ENCODE data around the gene PSMD1.

Gene PSMD1

GRCh38 chr2:231199219-231199618 lies 142.6 kb downstream of the PSMD1 start:
- DNase-seq: no peak
- H3K4me1 ChIP-seq: no peaks in the 10 kb centered on the region

GRCh38 chr2:231200805-231201474 lies 144.3 kb downstream of the PSMD1 start:
- Histone ChIP-seq H3K36me3 (peaks cover 11% of the 10 kb centered on the region), H3K27me3 (no peaks in the 10 kb centered on the region), H3K4me3 (ENCODE audit: low read depth, low read length) (no peak overlapping the region), H3K9me3 (no peaks in the 10 kb centered on the region), H3K4me1 (no peaks in the 10 kb centered on the region)
- no peak for TF ChIP-seq CTCF (IDR thresholded peaks at IDR 0.05; ENCODE audit: low read depth, low read length)
- DNase-seq: no peak

More at GRCh38 chr2:231199219-231199618, 142.6 kb downstream of the PSMD1 start:
- peaks cover 4% of the 10 kb centered on the region for H3K36me3 ChIP-seq
- H3K27me3 ChIP-seq: no peaks in the 10 kb centered on the region
- peak overlapping the region; percentile 92 for H3K4me3 ChIP-seq (ENCODE audit: low read depth, low read length)
- TF ChIP-seq CTCF (IDR thresholded peaks at IDR 0.05; ENCODE audit: low read depth, low read length): no peak
- no peaks in the 10 kb centered on the region for H3K9me3 ChIP-seq

GRCh38 chr2:231201475-231201814 lies 144.8 kb downstream of the PSMD1 start:
- Histone ChIP-seq H3K36me3 (peaks cover 13% of the 10 kb centered on the region), H3K9me3 (no peaks in the 10 kb centered on the region), H3K27me3 (no peaks in the 10 kb centered on the region), H3K4me3 (ENCODE audit: low read depth, low read length) (no peak overlapping the region), H3K4me1 (no peaks in the 10 kb centered on the region)
- DNase-seq: no peak
- TF ChIP-seq CTCF (IDR thresholded peaks at IDR 0.05; ENCODE audit: low read depth, low read length): no peak

GRCh38 chr2:231203087-231203486 lies 146.4 kb downstream of the PSMD1 start:
- Histone ChIP-seq H3K4me1 (no peaks in the 10 kb centered on the region), H3K27me3 (no peaks in the 10 kb centered on the region), H3K4me3 (ENCODE audit: low read depth, low read length) (no peak overlapping the region), H3K36me3 (peaks cover 19% of the 10 kb centered on the region), H3K9me3 (no peaks in the 10 kb centered on the region)
- DNase-seq: no peak
- TF ChIP-seq CTCF (IDR thresholded peaks at IDR 0.05; ENCODE audit: low read depth, low read length): no peak

DNA sequence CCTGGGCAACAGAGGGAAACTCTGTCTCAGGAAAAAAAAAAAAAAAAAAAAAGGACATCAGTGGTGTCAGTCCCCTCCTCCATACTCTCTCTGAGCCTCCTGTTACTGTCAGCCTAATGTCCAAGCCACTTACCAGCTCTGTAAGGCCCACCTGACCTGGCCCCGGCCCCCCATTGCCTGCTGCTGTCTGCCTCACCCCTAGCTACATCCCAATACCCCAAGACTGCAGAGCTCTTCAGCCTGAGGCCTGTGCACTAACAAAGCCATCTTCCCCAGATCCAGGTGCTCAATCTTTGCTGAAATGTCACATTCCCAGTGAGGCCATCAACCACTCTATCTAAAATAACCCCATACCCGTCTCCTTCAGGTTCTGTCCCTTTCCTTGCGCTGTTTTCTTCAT lies 147.5 kb downstream of the PSMD1 start:
- Histone ChIP-seq H3K36me3 (peaks cover 27% of the 10 kb centered on the region), H3K27me3 (no peaks in the 10 kb centered on the region), H3K4me1 (no peaks in the 10 kb centered on the region), H3K4me3 (ENCODE audit: low read depth, low read length) (no peak overlapping the region), H3K9me3 (no peaks in the 10 kb centered on the region)
- TF ChIP-seq CTCF (IDR thresholded peaks at IDR 0.05; ENCODE audit: low read depth, low read length): no peak
- DNase-seq: no peak

DNA sequence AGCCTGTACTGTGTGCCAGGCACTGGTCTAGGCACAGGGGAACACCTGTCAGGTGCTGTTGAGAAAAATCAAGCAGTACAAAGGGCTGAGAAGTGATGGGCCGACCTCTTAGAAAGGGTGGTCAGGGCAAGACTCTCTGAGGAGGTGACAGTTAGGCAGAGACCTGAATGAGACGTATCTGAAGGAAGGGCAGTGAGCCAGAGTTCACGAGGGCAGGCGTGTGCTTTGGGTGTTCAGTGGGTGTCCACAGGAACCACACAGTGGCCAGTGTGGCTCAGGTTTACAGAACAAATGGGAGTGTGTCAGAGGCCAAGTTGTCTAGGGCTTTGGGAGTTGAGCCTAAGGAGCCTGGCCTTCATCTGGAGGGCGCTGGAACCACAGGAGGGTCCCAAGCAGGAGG lies 147.9 kb downstream of the PSMD1 start:
- Histone ChIP-seq H3K27me3 (no peaks in the 10 kb centered on the region), H3K36me3 (peaks cover 29% of the 10 kb centered on the region), H3K4me1 (no peaks in the 10 kb centered on the region), H3K4me3 (ENCODE audit: low read depth, low read length) (no peak overlapping the region), H3K9me3 (no peaks in the 10 kb centered on the region)
- no peak for TF ChIP-seq CTCF (IDR thresholded peaks at IDR 0.05; ENCODE audit: low read depth, low read length)
- DNase-seq: no peak
